Keratinocyte (primary cell): ENCODE data around the gene SLC40A1. TPM values are rescaled to one million over a fixed set of nuclear protein-coding genes. Genes with fewer than 3 reads are reported as not detected.

Source experiments
- DNase-seq: peaks from one replicate; pipeline ENCODE4 v3.0.0-alpha.2; 2011; ENCODE audit warnings: low read depth, missing footprints, low spot score
- FAIRE-seq: peaks from 2 replicates; lab custom pipeline; 2011; peaks lifted over from hg19 to GRCh38; lab: Jason Lieb, UNC
- H2AFZ ChIP-seq: 2 replicates; pipeline ENCODE4 v1.6.0; 2012; ENCODE audit warnings: low read length, control low read depth, inconsistent platforms; ENCODE audit not compliant: control insufficient read depth
- H3K27ac ChIP-seq: 2 replicates; pipeline ENCODE4 v1.5.1; 2011; ENCODE audit warnings: low read length; ENCODE audit not compliant: control insufficient read depth, insufficient read depth
- H3K27me3 ChIP-seq: 3 replicates; pipeline ENCODE4 v1.6.0; 2011; ENCODE audit warnings: low read length; ENCODE audit not compliant: control insufficient read depth, insufficient read depth; ENCODE audit errors: extremely low read depth
- H3K36me3 ChIP-seq, 2 experiments: 2 replicates in 1 of 2; 3 replicates in 1 of 2; pipeline ENCODE4 v1.5.1; 2011; ENCODE audit warnings: low read length in 2 of 2, mild to moderate bottlenecking in 1 of 2; ENCODE audit not compliant: control insufficient read depth in 2 of 2, insufficient read depth in 2 of 2; ENCODE audit errors: extremely low read depth in 1 of 2
- H3K4me1 ChIP-seq: 3 replicates; pipeline ENCODE4 v1.5.1; 2011; ENCODE audit warnings: low read length; ENCODE audit not compliant: control insufficient read depth, insufficient read depth; ENCODE audit errors: extremely low read depth
- H3K4me2 ChIP-seq: 3 replicates; pipeline ENCODE4 v1.6.0; 2011; ENCODE audit warnings: low read depth, low read length; ENCODE audit not compliant: control insufficient read depth, insufficient read depth; ENCODE audit errors: extremely low read depth
- H3K4me3 ChIP-seq, 3 experiments: fragments of 200-600 bp in 1 of 3; sonication (generic) in 1 of 3; 2 replicates in 2 of 3; 3 replicates in 1 of 3; pipeline ENCODE4 v1.5.1; 2011 to 2016; ENCODE audit warnings: low read length in 3 of 3, mild to moderate bottlenecking in 3 of 3, control low read depth in 2 of 3, inconsistent platforms in 1 of 3, low read depth in 1 of 3, mixed read lengths in 1 of 3, mixed run types in 1 of 3, moderate library complexity in 1 of 3; ENCODE audit not compliant: control insufficient read depth in 2 of 3, insufficient read depth in 2 of 3; ENCODE audit errors: extremely low read depth in 1 of 3
- H3K79me2 ChIP-seq: 2 replicates; pipeline ENCODE4 v1.6.0; 2012; ENCODE audit warnings: low read length; ENCODE audit not compliant: control insufficient read depth, insufficient read depth
- H3K9ac ChIP-seq: 3 replicates; pipeline ENCODE4 v1.6.0; 2011; ENCODE audit warnings: low read length; ENCODE audit not compliant: control insufficient read depth, insufficient read depth; ENCODE audit errors: extremely low read depth
- H3K9me1 ChIP-seq: 3 replicates; pipeline ENCODE4 v1.6.0; 2011; ENCODE audit warnings: low read length; ENCODE audit not compliant: control insufficient read depth, insufficient read depth; ENCODE audit errors: extremely low read depth
- H3K9me3 ChIP-seq: 2 replicates; pipeline ENCODE4 v1.5.1; 2012; ENCODE audit warnings: low read depth, low read length; ENCODE audit not compliant: control insufficient read depth
- H4K20me1 ChIP-seq: 3 replicates; pipeline ENCODE4 v1.6.0; 2011; ENCODE audit warnings: low read length; ENCODE audit not compliant: control insufficient read depth, insufficient read depth; ENCODE audit errors: extremely low read depth
- CTCF ChIP-seq, 3 experiments: IDR thresholded peaks in 1 of 3; conservative IDR thresholded peaks in 1 of 3; optimal IDR thresholded peaks in 1 of 3; 2 replicates in 2 of 3; 3 replicates in 1 of 3; pipeline versions ENCODE3 to v1.5.1; 2011; ENCODE audit warnings: low read length in 3 of 3, mild to moderate bottlenecking in 3 of 3, moderate library complexity in 2 of 3, control low read depth in 1 of 3, inconsistent platforms in 1 of 3; ENCODE audit not compliant: insufficient read depth in 2 of 3; ENCODE audit errors: extremely low read depth in 1 of 3
- EZH2 ChIP-seq: IDR thresholded peaks from one replicate; pipeline ENCODE4 v1.6.1; 2012; ENCODE audit warnings: inconsistent platforms, mild to moderate bottlenecking, low read length, moderate library complexity
- dilution Hi-C: fragments of 300-500 bp; cut with MboI; formaldehyde crosslinking; loops from one replicate; pipeline ENCODE4 v1.7.0; 2020; ENCODE audit warnings: low sequenced_read_pairs; ENCODE audit not compliant: extremely low pct_ligation_motif_present
- polyA plus RNA-seq, 5 experiments: library from polyadenylated mRNA; depleted of rRNA in 3 of 5; stranded (reverse) in 3 of 5; stranded (forward) in 1 of 5; unstranded in 1 of 5; fragments of >200 nt; gene quantifications; 1 replicate in 1 of 5; 2 replicates in 3 of 5; 3 replicates in 1 of 5; pipeline versions ENCODE4 v1.2.1 to v1.2.3, GENCODE V29; 2011 to 2012; ENCODE audit warnings: missing spikeins in 2 of 5, low read depth in 1 of 5, low replicate concordance in 1 of 5

Gene SLC40A1
- polyA plus RNA-seq, 1 donor (not counting 4 experiments of a cell fraction or from before 2014, with no cell fraction given) = 0.09 TPM

GRCh38 chr2:189526241-189526640 lies 54.3 kb downstream of the SLC40A1 start:
- Histone ChIP-seq H3K9ac (no peak overlapping the region), H3K36me3 (no peaks in the 10 kb centered on the region), H4K20me1 (no peaks in the 10 kb centered on the region), H2AFZ (no peak overlapping the region), H3K27me3 (no peaks in the 10 kb centered on the region), H3K27ac (no peak overlapping the region), H3K4me3 (no peak overlapping the region), H3K79me2 (no peaks in the 10 kb centered on the region), H3K9me3 (no peaks in the 10 kb centered on the region), H3K9me1 (no peaks in the 10 kb centered on the region), H3K4me2 (no peak overlapping the region), H3K4me1 (no peaks in the 10 kb centered on the region)
- TF ChIP-seq EZH2 (no peak), CTCF (optimal IDR thresholded peaks at IDR 0.05 in 1 of 3, IDR thresholded peaks at IDR 0.05 in 1 of 3, conservative IDR thresholded peaks at IDR 0.05 in 1 of 3; ENCODE audit: extremely low read depth in 1 of 3, insufficient read depth in 2 of 3, low read length in 3 of 3) (no peak)
- dilution Hi-C loops = no loop called here
- FAIRE-seq (no peak), DNase-seq (no peak)

DNA sequence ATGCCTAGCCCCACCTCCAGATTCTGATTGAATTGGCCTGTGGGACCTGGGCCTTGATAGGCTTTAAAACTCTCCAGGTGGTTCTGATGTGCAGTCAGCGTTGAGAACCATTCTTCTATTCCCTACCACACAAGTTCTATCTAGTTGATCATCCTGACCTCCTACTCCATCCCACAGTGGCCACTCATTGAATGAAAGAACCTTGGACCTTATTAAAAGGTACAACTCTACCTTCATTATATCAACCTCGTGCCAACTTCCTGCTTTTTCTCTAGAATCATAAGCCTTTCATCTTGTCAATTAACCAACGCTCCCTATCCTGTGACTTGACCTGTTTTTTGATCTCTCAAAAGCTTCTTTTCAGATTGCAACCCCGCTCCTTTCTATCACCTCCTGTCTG lies 55.8 kb downstream of the SLC40A1 start:
- Histone ChIP-seq H3K36me3 (no peaks in the 10 kb centered on the region), H3K27ac (no peak overlapping the region), H3K4me3 (no peak overlapping the region), H2AFZ (no peak overlapping the region), H3K27me3 (no peaks in the 10 kb centered on the region), H4K20me1 (no peaks in the 10 kb centered on the region), H3K9me3 (no peaks in the 10 kb centered on the region), H3K9me1 (no peaks in the 10 kb centered on the region), H3K4me1 (no peaks in the 10 kb centered on the region), H3K79me2 (no peaks in the 10 kb centered on the region), H3K4me2 (no peak overlapping the region), H3K9ac (no peak overlapping the region)
- FAIRE-seq (no peak), DNase-seq (no peak)
- no peak for TF ChIP-seq EZH2
- no peak for TF ChIP-seq CTCF (optimal IDR thresholded peaks at IDR 0.05 in 1 of 3, IDR thresholded peaks at IDR 0.05 in 1 of 3, conservative IDR thresholded peaks at IDR 0.05 in 1 of 3; ENCODE audit: extremely low read depth in 1 of 3, insufficient read depth in 2 of 3, low read length in 3 of 3)
- dilution Hi-C loops = no loop called here
